GM19025 (cell line): Measurements from ENCODE around the gene MFNG.

Experiments
- ATAC-seq: cut with Tn5 transposase; IDR thresholded peaks from one replicate; pipeline ENCODE4 v1.9.1; 2021; ENCODE audit warnings: mild to moderate bottlenecking, low read depth, moderate library complexity; ENCODE audit not compliant: unreplicated experiment

MFNG gene

DNA sequence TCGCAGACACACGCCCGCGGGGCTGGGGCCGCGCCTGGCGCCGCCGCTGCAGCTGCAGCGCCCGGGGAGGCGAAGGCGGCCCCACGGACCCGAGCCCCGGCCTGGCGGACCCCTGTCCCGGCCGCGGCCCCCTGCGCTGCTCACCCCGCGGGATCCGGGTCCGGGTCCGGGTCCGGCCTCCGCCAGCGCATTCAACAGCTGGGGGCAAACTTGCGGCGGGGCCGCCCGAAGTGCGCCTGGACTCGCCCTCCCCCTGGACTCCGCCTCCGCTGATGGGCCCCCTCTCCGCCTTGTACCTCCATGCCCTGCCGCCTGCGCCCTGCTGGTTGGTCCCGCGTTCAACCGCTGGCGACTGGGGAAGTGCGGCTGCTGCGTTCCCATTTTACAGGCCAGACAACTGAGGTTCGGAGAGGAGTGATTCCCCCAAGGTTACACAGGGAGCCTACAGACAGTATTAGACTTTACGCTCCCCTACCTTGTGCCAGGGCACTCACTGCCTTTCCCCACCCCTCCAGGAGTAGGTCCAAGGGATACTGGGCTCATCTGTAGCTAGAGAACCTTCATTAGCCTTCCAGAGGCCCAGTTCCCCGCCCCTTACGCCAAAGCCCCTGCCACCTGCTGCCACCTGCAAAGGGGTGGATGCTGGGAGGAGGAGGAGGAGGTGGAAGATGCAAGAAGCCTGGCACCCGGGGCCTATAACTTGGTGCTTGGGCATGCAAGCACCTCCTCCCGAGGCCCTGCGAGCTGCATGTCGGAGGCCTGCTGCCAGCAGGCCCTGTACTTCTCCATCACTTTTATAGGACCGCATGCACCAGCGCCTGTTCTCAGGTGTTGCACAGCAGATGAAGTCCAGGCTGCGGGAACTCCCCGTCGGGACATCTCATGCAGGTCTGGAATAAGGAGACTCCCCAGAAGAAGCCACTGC, 58.2 kb downstream of the MFNG start:
- ATAC-seq, result no peak

DNA sequence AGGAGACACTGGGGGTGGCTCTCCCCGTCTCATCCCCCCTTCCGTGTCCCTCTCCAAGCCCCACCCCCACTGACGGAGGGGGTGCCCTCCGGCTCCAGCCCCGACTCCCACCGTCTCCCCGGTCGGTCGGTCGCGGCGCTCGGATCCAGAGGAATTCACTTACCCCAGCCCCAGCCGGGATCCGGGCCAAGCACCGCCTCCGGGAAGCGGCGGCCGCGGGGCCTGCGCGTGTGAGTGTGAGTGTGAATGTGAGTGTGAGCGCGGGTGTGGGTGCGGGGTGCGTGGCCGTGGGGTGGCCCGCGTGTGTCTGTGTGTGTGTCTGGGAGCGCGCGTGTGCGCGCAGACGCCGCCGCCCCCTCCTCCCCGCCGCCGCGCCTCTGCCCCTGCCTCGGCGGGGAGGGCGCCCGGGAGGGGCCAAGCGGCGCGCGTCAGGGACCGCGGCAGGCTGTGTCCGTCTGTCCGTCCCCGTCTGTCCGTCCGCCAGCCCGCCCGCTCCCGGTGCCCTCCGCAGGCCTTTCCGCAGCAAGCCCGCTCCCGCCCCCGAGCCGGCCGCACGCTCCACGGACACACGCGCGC, 59.0 kb downstream of the MFNG start, which contains the start of gene ELFN2:
TSS of gene ELFN2 (minus strand) at position 345 of the 576 bp plus-strand sequence. CDS start 51,945 bp downstream, outside the sequence.
- no peak for ATAC-seq

DNA sequence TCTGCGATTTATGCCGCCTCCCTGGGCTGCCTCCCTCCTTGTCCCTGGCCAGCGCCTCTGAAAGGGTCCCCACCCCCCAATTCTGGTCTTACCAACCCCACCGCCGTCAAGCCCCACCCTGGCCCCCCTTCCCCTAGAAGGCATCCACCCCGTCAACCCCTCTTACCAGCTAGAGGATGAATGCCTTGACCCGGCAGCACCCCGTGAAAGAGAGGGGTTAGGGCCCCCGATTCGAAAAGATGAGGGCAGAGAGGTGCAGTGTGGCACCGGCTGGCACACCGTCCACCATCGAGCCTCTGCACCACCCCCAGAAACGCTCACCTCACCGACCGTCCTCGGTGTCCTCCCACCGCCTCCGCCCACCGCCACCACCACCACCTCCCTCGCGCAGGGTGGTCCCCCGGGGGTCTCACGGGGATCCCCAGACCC, 59.5 kb downstream of the MFNG start:
- no peak for ATAC-seq

DNA sequence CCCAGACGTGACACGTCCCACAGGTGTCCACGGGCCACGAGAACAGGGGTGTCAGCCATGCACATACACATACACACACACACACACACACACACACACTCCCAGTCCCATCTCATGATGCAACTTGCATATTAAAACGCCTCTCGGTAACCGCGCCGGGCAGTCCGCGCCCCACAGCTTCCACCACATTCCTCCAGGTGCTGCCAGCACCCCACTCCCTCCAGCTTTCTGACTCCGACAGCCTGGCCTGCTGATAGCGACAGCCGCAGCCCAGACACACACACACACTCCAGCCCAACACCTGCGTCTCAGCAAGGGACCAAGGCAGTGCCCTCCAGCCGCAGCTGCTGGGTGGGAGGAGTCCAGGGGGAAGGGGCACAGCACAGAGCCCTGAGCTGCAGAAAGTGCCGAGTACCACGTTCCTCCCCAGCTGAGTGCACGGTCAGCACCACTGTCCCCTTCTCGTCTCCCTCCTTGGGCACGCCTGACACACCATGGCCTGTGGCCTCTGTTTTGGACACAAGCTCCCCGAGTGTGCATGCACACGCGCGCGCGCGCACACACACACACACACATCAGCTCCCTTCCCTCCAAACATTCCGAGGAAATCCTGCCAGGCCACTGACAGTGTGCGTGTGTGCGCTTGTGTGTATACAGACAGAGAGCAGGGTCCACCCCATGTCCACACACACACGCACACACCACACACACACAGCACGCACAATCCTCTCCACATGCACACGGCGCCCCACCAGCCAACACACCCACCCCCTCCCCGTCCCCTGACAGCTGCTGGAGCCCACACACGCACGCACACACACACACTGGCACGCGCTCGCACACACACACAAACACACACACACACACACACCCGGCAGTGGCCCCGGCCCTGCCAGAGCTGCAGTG, 60.1 kb downstream of the MFNG start:
- ATAC-seq, result no peak

DNA sequence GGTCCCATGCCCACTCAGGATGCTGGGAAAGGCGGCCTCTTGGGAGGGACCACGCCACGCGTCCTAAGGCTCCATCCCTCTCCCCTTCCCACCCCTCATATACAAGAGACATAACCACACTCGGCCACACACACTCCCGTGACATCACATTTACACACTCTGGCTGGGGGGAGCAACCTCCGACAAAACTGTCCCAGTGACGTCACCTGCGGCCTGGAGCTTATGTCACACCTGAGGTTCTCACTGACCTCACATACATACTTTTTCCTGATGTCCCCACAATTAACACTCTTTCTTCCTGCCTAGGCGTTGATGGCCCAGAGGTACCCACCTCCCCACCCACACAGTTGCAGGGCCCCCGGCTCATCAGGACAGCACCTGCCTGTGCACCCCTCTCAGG, 60.8 kb downstream of the MFNG start:
- ATAC-seq, result no peak

DNA sequence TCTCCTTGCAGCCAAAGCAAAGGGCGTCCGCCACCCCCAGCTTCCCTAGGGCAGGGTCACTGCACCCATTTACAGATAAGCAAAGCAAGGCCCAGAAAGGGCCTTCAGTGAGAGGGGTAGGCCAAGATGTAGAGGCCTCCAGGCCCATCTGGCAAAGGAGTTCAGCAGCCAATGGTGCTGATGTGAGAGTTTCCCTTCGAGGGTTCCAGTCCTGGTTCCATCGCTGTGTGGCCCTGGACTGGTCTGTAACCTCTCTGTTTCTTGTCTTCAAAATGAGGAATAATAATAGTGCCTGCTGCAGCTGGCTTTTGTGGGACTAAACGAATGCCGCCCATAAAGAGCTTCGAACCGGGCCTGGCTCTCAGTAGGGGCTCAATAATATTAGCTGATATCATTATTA, 62.9 kb downstream of the MFNG start:
- ATAC-seq, result no peak

DNA sequence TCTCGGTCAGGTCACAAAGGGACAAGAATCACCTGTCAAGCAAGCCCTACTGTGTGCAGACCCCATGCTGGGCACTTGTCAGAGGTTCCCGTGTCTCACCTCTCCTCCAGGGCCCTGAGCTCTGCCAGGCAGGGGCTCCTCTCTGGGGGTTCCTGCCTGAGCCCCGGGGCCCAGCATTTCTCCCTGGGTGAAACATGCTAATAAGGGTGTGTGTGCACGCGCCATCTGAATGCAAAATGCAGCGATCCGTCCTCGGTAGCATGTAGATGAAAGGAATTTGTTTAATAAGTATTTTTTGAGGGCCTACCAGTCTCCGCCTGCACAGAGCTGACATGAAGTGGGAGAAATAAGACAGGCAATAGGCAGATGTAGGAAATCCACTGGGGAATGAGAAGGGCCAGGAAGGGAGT, 64.7 kb downstream of the MFNG start:
- no peak for ATAC-seq

DNA sequence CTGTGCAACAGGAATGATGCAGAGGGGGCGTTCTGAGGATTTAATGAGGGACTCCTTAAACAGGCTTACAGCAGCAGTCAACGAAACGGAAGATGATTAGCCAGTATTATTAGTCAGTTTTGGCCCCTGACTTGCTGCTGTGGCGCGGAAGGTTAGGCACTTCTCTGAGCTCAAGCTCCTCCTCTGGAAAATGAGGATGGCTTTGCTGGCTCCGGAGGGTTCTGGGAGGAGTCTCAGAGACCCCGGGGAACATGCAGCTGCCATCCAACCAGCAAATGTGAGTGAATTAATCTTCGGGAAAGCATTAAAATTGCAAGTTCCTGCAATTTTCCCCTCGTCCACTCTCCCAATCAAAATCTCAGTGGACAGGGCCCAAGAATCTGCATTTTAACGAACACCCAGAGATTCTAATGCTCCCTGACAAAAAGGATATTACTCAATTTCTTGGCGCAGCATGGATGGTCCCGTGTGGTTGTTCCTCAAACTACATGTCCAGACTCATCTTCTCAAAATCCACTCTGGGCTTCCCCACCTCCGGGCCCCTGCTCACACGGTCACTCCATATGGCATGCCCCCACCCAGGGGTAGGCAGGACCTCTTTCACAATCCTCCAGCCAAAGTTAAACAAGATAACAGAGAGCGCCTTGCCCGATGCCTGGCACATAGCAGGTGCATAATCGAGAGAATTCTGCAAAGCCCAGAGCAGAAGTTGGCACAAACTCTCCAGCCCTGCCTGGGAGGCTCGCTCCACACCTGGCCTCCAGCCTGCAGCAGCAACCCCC, 65.3 kb downstream of the MFNG start:
- no peak for ATAC-seq

DNA sequence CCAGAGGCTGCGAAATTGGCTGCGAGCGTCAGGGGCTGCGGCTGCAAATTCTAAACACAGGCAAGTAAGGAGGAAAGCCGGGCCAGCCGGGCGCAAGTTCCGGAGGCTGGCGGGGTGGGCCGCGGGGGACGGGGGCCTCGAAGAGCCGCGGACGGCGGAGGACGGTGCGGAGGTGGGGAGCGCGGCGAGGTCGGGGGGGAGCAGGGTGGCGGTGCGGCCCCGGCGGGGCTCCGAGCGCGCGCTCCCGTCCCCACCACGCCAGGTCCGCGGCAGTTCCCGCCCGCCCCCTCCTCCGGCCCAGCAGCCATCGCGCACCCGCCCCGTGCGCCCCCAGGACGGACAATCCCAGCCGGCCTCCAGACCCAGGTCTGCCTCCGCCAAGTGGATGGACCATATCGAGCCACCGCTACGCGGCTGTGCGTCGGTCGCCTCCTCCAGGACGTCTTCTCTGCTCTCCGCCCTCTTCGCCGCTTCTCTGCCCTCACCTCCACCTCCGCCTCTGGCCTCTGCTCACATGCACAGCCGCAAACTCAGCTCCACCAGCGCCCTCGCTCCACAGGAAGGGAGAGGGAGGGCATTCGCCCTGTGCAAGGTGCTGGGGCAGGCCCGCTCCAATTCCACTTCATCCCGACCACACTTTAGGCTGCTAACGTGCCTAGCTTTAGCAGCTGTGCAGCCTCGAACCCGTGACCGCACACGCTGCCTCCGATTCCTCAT, 66.1 kb downstream of the MFNG start:
- no peak for ATAC-seq

DNA sequence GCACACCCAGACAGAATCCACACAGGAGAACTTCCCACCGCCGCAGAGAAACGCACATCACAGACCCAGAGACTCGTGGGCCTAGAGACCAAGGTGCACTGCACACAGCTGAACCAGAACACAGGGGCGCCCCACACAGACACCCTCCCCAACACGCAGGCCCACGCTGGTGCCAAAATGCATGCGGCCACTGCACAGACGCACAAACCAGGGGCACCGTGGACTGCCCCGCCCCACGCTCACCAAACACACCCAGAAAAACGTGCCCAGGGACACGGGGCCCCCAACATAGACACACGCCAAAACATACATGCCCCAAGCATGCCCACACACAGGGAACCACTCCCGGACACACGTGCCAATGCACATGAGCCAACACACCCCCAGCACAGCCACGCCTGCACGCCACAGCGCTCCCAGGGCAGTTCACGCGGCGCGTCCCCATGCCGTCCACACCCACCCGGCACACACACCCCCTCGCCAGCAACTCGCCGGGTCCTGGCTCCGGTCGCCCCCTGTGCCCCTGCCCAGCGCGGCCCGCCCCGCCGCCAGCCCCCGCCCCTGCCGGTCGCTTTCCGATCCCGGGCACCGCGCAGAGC, 66.7 kb downstream of the MFNG start:
- ATAC-seq, result no peak
